Mucosa of descending colon (tissue), 3 donors: ENCODE results near the gene CFAP74. TPM values are rescaled to one million over a fixed set of nuclear protein-coding genes. Genes with fewer than 3 reads are reported as not detected.

ENCODE experiments used
- ATAC-seq: fragments of 200-7000 bp; cut with Tn5 transposase; one replicate; pipeline ENCODE4 v1.9.1; 2020; ENCODE audit warnings: mild to moderate bottlenecking, moderate library complexity
- DNase-seq, 3 donors: peaks; one replicate each; pipeline ENCODE4 v3.0.0-alpha.2; 2020
- H3K36me3 ChIP-seq: fragments of 200-600 bp; one replicate; pipeline ENCODE4 v1.8.0; 2021; ENCODE audit warnings: low read depth, mild to moderate bottlenecking
- H3K4me1 ChIP-seq: fragments of 200-600 bp; one replicate; pipeline ENCODE4 v1.8.0; 2021; ENCODE audit warnings: low read depth, mild to moderate bottlenecking
- H3K4me3 ChIP-seq: fragments of 200-600 bp; one replicate; pipeline ENCODE4 v1.8.0; 2021; ENCODE audit warnings: mild to moderate bottlenecking
- H3K9me3 ChIP-seq: fragments of 200-600 bp; one replicate; pipeline ENCODE4 v1.8.0; 2021; ENCODE audit warnings: mild to moderate bottlenecking
- CTCF ChIP-seq: fragments of 200-600 bp; IDR thresholded peaks from one replicate; pipeline ENCODE4 v1.8.0; 2022; ENCODE audit warnings: antibody characterized with exemption, mild to moderate bottlenecking
- intact Hi-C, 2 donors: fragments of 100-400 bp; cut with DNase I in 1 of 2; cut with micrococcal nuclease in 1 of 2; formaldehyde crosslinking; loops; one replicate each; pipeline versions ENCODE4 v1.11.0 to v1.11.1; 2022; cut with DNase I, micrococcal nuclease
- total RNA-seq, 3 donors: library from RNA; stranded (reverse); fragmentation: NEBNext Ultra II Directional in 2 of 3; extraction: Animal tissue kit (Norgen Biotek cat#: 25700) in 2 of 3; gene quantifications; one replicate each; pipeline versions ENCODE4 v1.2.1 to v1.2.4, GENCODE V29; 2021 to 2023
- donor health status: DM: no; HTN: no; CAD: no; lungs with moderate emphysema.
- donor health status: DM: no; HTN: no; CAD: no.
- donor health status: DM: no; HTN: yes; CAD: no.

The CFAP74 gene
- total RNA-seq, 3 donors from 2014 or later = 0.06 to 0.13 TPM; not detected in 1

- H3K9me3 ChIP-seq = no peaks in the 10 kb centered on the region
- H3K36me3 ChIP-seq = peaks cover 4% of the 10 kb centered on the region
- DNase-seq = no peak
- H3K4me1 ChIP-seq = peaks cover 21% of the 10 kb centered on the region
- no peak for ATAC-seq
- TF ChIP-seq CTCF = no peak
- intact Hi-C loops = loop anchor here in 1 of 2 donors (10.0 kb wide), 1 partner anchor 220 kb away; the partner anchor contains the start of gene SLC35E2B
- H3K4me3 ChIP-seq = no peak within 1 kb of the TSS
These were observed 88.5 kb downstream of the CFAP74 start, which contains the start of gene CALML6 for GRCh38 chr1:1914971-1915692. Gene CALML6, plus strand, starts transcription at chr1:1915260. Its CDS starts 21 bp downstream, at chr1:1915281.

- intact Hi-C loops = loop anchor here in 1 of 2 donors (10.0 kb wide), 1 partner anchor 220 kb away; the partner anchor contains the start of gene SLC35E2B
- ATAC-seq = no peak
- H3K4me3 ChIP-seq = no peak overlapping the region
- peaks cover 3% of the 10 kb centered on the region for H3K36me3 ChIP-seq
- peaks cover 23% of the 10 kb centered on the region for H3K4me1 ChIP-seq
- no peak for DNase-seq
- no peaks in the 10 kb centered on the region for H3K9me3 ChIP-seq
- no peak for TF ChIP-seq CTCF
These were observed 89.2 kb downstream of the CFAP74 start for GRCh38 chr1:1914101-1914970.

DNA sequence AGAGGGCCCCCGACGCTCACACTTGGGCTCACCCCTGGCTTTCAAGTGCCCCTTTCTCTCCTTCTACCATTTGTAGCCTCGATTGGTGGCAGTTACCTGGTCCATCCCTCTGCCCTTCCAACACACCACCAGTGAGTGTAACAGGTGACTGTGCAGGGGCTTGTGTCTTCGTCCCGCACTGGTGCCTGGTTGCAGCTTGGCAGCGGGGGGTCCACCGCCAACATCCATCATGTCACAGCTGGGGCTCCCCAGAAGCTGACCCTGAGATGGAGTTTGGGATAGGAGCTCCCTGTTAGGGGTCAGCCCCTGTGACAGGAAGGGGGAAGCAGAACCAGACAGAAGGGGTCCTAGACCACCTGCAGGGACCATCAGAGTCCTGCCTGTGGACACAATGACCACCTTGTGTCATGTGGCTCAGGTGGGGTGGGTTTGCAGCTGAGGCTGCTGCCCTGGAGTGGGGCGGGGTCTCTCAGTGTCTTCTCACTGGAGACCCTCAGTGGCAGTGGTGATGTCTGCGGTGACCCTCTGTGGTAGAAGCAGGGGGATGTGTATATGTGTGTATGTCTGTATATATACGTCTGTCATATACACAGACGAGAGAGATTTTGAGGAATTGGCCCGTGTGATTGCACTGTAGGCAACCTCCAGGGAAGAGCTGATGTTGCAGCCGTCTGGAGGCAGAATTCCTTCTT is 92.1 kb downstream of the CFAP74 start:
- H3K9me3 ChIP-seq = no peaks in the 10 kb centered on the region
- intact Hi-C loops = loop anchor here in 1 of 2 donors (10.0 kb wide), 1 partner anchor 217 kb away; the partner anchor contains the start of gene SLC35E2B
- TF ChIP-seq CTCF = no peak
- peak in 2 of 3 donors; percentile 31 to 45 for DNase-seq
- no peak overlapping the region for H3K4me3 ChIP-seq
- no peaks in the 10 kb centered on the region for H3K36me3 ChIP-seq
- peaks cover 19% of the 10 kb centered on the region for H3K4me1 ChIP-seq
- ATAC-seq = no peak

GRCh38 chr1:1910651-1911331 is 92.8 kb downstream of the CFAP74 start:
- Histone ChIP-seq H3K9me3 (no peaks in the 10 kb centered on the region), H3K36me3 (no peaks in the 10 kb centered on the region), H3K4me1 (peaks cover 13% of the 10 kb centered on the region), H3K4me3 (no peak overlapping the region)
- ATAC-seq = no peak
- peak; percentile 11 to 63 (median 39) for DNase-seq
- intact Hi-C loops = loop anchor here in 1 of 2 donors (10.0 kb wide), 1 partner anchor 216 kb away; the partner anchor contains the start of gene SLC35E2B
- no peak for TF ChIP-seq CTCF
